Endodermal cell (in vitro differentiated cells): ENCODE measurements around the gene SYT11. TPM values are rescaled to one million over a fixed set of nuclear protein-coding genes. Genes with fewer than 3 reads are reported as not detected.

Experiments
- DNase-seq: peaks from one replicate; pipeline ENCODE4 v3.0.0-alpha.2; 2017
- H3K27ac ChIP-seq: 2 replicates; pipeline ENCODE4 v1.5.1; 2013; ENCODE audit warnings: mild to moderate bottlenecking, low read depth, low read length, moderate library complexity
- H3K27me3 ChIP-seq: 2 replicates; pipeline ENCODE4 v1.6.1; 2013; ENCODE audit warnings: mild to moderate bottlenecking, low read length, moderate library complexity; ENCODE audit not compliant: insufficient read depth, control insufficient read depth, poor library complexity, severe bottlenecking
- H3K36me3 ChIP-seq: 2 replicates; pipeline ENCODE4 v1.7.0; 2013; ENCODE audit warnings: mild to moderate bottlenecking, low read length, moderate library complexity; ENCODE audit not compliant: control insufficient read depth, insufficient read depth
- H3K4me1 ChIP-seq: one replicate; pipeline ENCODE4 v1.7.0; 2013; ENCODE audit warnings: low read length; ENCODE audit not compliant: control insufficient read depth, insufficient read depth
- H3K4me3 ChIP-seq: 2 replicates; pipeline ENCODE4 v1.5.1; 2013; ENCODE audit warnings: mild to moderate bottlenecking, low read length, moderate library complexity
- H3K9ac ChIP-seq: 2 replicates; pipeline ENCODE4 v1.6.1; 2013; ENCODE audit warnings: mild to moderate bottlenecking, low read length, moderate library complexity; ENCODE audit not compliant: poor library complexity, severe bottlenecking; ENCODE audit errors: extremely low read depth
- H3K9me3 ChIP-seq: 2 replicates; pipeline ENCODE4 v1.6.1; 2013; ENCODE audit warnings: mild to moderate bottlenecking, low read length, moderate library complexity; ENCODE audit not compliant: control insufficient read depth
- H3K27ac Mint-ChIP-seq: 2 replicates; pipeline ENCODE4 v1.8.0; 2020; ENCODE audit warnings: mixed read lengths
- H3K27me3 Mint-ChIP-seq: 2 replicates; pipeline ENCODE4 v1.8.0; 2021; ENCODE audit warnings: mild to moderate bottlenecking, mixed read lengths; ENCODE audit not compliant: insufficient read depth
- H3K36me3 Mint-ChIP-seq: 2 replicates; pipeline ENCODE4 v1.8.0; 2020; ENCODE audit warnings: low read depth, mixed read lengths
- H3K4me1 Mint-ChIP-seq: 2 replicates; pipeline ENCODE4 v1.8.0; 2020; ENCODE audit warnings: mixed read lengths
- H3K4me3 Mint-ChIP-seq: 2 replicates; pipeline ENCODE4 v1.8.0; 2020; ENCODE audit warnings: mild to moderate bottlenecking, moderate library complexity, mixed read lengths
- H3K9me3 Mint-ChIP-seq: 2 replicates; pipeline ENCODE4 v1.8.0; 2020; ENCODE audit warnings: mild to moderate bottlenecking, mixed read lengths
- WGBS, 2 experiments: methylation state at CpG; one replicate each; pipeline versions ENCODE4 v1.1.5 to v1.1.7; 2013; ENCODE audit warnings: missing lambda C conversion rate in 2 of 2, mixed read lengths in 1 of 2; ENCODE audit not compliant: insufficient coverage in 1 of 2, insufficient read length in 1 of 2; 5-methylcytosine and 5-hydroxymethylcytosine counted together
- total RNA-seq, 2 donors: library from RNA; stranded (reverse); fragmentation: NEBNext Ultra II Directional in 1 of 2; extraction: Animal tissue kit (Norgen Biotek cat#: 25700) in 1 of 2; gene quantifications; 2 replicates in 1 of 2; 3 replicates in 1 of 2; pipeline ENCODE4 v1.2.1, GENCODE V29; 2021
- TF ChIP-seq, protein P1 (sequence below): fragments of 200-600 bp; sonication (generic); conservative IDR thresholded peaks from 2 replicates; pipeline ENCODE4 v1.5.0; 2021; ENCODE audit warnings: antibody characterized with exemption, mild to moderate bottlenecking

The SYT11 gene
- total RNA-seq, 2 donors from 2014 or later = 0.40 to 5.0 TPM

DNA sequence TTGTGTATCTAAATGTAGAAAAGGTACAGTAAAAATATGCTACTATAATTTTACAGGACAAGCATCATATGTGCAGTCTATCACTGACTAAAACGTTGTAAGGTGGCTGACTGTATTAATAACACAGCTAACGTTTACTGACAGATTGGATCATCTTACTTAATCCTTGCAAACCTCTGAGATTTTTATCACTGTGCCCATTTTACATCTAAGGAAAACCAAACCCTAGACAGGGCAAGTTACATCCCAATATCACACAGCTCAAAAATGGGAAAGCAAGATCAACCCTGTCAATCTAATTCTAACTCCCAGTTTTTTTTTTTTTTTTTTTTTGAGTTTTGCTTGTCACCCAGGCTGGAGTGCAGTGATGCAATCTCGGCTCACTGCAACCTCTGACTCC is 59.3 kb downstream of the SYT11 start:
- Mint-ChIP-seq H3K36me3 (peaks cover 85% of the 10 kb centered on the region), H3K9me3 (no peaks in the 10 kb centered on the region), H3K4me1 (no peaks in the 10 kb centered on the region), H3K27me3 (no peaks in the 10 kb centered on the region), H3K27ac (no peak overlapping the region), H3K4me3 (no peak overlapping the region)
- Histone ChIP-seq H3K36me3 (peaks cover 96% of the 10 kb centered on the region), H3K27me3 (no peaks in the 10 kb centered on the region), H3K4me3 (no peak overlapping the region), H3K4me1 (no peaks in the 10 kb centered on the region), H3K9me3 (no peaks in the 10 kb centered on the region), H3K9ac (no peak overlapping the region), H3K27ac (no peak overlapping the region)
- TF ChIP-seq, protein P1, sequence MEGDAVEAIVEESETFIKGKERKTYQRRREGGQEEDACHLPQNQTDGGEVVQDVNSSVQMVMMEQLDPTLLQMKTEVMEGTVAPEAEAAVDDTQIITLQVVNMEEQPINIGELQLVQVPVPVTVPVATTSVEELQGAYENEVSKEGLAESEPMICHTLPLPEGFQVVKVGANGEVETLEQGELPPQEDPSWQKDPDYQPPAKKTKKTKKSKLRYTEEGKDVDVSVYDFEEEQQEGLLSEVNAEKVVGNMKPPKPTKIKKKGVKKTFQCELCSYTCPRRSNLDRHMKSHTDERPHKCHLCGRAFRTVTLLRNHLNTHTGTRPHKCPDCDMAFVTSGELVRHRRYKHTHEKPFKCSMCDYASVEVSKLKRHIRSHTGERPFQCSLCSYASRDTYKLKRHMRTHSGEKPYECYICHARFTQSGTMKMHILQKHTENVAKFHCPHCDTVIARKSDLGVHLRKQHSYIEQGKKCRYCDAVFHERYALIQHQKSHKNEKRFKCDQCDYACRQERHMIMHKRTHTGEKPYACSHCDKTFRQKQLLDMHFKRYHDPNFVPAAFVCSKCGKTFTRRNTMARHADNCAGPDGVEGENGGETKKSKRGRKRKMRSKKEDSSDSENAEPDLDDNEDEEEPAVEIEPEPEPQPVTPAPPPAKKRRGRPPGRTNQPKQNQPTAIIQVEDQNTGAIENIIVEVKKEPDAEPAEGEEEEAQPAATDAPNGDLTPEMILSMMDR = no peak
- DNase-seq = no peak
- WGBS, 2 experiments = 95 to 100% methylated on average over 3 of the region's 3 CpGs

DNA sequence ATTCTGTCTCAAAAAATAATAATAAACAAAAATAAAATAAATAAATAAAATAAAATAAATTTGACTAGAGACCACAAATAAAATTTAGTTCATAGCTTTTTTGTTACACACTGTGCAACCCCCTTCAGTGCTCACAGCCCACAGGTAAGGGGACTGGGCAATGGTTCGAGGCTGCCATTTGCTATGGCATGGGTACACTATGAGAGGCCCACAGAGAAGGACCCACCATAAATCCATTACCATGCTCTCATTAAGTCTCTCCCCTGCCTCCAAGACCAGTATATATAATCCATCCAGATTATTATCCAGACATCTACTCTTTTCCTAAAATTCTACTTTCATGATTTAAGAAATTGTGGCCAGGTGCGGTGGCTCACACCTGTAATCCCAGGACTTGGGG is 60.4 kb downstream of the SYT11 start:
- no peak for DNase-seq
- no peak overlapping the region for H3K4me3 Mint-ChIP-seq
- no peaks in the 10 kb centered on the region for H3K9me3 Mint-ChIP-seq
- Histone ChIP-seq H3K9ac (no peak overlapping the region), H3K27me3 (no peaks in the 10 kb centered on the region), H3K4me3 (no peak overlapping the region), H3K9me3 (no peaks in the 10 kb centered on the region), H3K36me3 (peaks cover 96% of the 10 kb centered on the region), H3K27ac (no peak overlapping the region), H3K4me1 (no peaks in the 10 kb centered on the region)
- TF ChIP-seq, protein P1 = no peak
- H3K27me3 Mint-ChIP-seq = no peaks in the 10 kb centered on the region
- peaks cover 81% of the 10 kb centered on the region for H3K36me3 Mint-ChIP-seq
- no peaks in the 10 kb centered on the region for H3K4me1 Mint-ChIP-seq
- WGBS, 2 experiments = 90 to 96% methylated on average over 2 of the region's 2 CpGs
- no peak overlapping the region for H3K27ac Mint-ChIP-seq

DNA sequence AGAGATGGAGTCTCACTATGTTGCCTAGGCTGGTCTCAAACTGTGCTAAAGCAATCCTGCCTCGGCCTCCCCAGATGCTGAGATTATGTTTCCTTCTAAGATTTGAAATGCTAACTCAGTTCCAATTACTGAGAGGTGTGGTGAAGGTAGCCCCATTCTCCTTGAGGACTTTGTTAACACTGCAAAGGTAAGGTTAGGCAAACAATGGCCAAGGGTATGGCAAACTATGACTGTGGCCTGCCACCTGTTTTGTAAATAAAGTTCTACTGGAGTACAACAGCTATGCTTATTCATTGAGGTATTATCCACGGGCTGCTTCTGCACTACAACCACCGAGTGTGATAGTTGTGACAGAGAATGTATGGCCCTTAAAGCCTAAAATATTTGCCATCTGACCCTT is 61.4 kb downstream of the SYT11 start:
- Mint-ChIP-seq H3K4me3 (no peak overlapping the region), H3K9me3 (no peaks in the 10 kb centered on the region), H3K36me3 (peaks cover 85% of the 10 kb centered on the region), H3K27me3 (no peaks in the 10 kb centered on the region), H3K4me1 (no peaks in the 10 kb centered on the region), H3K27ac (no peak overlapping the region)
- TF ChIP-seq, protein P1 = no peak
- Histone ChIP-seq H3K4me3 (no peak overlapping the region), H3K27ac (no peak overlapping the region), H3K36me3 (peaks cover 97% of the 10 kb centered on the region), H3K9ac (no peak overlapping the region), H3K9me3 (no peaks in the 10 kb centered on the region), H3K4me1 (no peaks in the 10 kb centered on the region), H3K27me3 (no peaks in the 10 kb centered on the region)
- WGBS, 2 experiments = 96 to 98% methylated on average over 3 of the region's 3 CpGs
- DNase-seq = no peak
